Sigmoid colon (tissue), 4 donors: ENCODE data around the gene AMZ2.

Experiments
- CTCF ChIP-seq, 4 experiments: fragments of 450-650 bp in 3 of 4; fragments of 200-600 bp in 1 of 4; IDR thresholded peaks; one replicate each; pipeline ENCODE4 v1.5.1; 2016 to 2019; ENCODE audit warnings: antibody characterized with exemption in 4 of 4, mild to moderate bottlenecking in 3 of 4, moderate library complexity in 2 of 4
- POLR2A ChIP-seq, 2 donors: fragments of 450-650 bp; IDR thresholded peaks; one replicate each; pipeline ENCODE4 v1.6.1; 2016; ENCODE audit warnings: antibody characterized with exemption in 2 of 2, mild to moderate bottlenecking in 2 of 2, moderate library complexity in 2 of 2
- POLR2AphosphoS5 ChIP-seq, 4 donors: sonication (generic); formaldehyde crosslinking; IDR thresholded peaks; one replicate each; pipeline ENCODE4 v1.6.1; 2017; ENCODE audit warnings: antibody characterized with exemption in 4 of 4

- no peak for TF ChIP-seq POLR2A (IDR thresholded peaks at IDR 0.05)
- no peak for TF ChIP-seq CTCF (IDR thresholded peaks at IDR 0.05)
- TF ChIP-seq POLR2AphosphoS5 (IDR thresholded peaks at IDR 0.05), result no peak
Measured at GRCh38 chr17:68298601-68299000, 50.8 kb downstream of the AMZ2 start.
